Epidermal melanocyte (primary cell): Measurements from ENCODE around the gene TCF7L1.

Experiments used
- DNase-seq: peaks from one replicate; pipeline ENCODE4 v3.0.0; 2011; ENCODE audit warnings: low spot score; ENCODE audit not compliant: insufficient read length

Gene TCF7L1

GRCh38 chr2:85162746-85163301 lies 29.6 kb downstream of the TCF7L1 start:
- no peak for DNase-seq

- DNase-seq = no peak
Observed at GRCh38 chr2:85163675-85164074, 30.5 kb downstream of the TCF7L1 start.

GRCh38 chr2:85164145-85164569 lies 31.0 kb downstream of the TCF7L1 start:
- DNase-seq = no peak

- DNase-seq = no peak
Observed at GRCh38 chr2:85165088-85165690, 32.0 kb downstream of the TCF7L1 start.

GRCh38 chr2:85166021-85166420 lies 32.8 kb downstream of the TCF7L1 start:
- no peak for DNase-seq

GRCh38 chr2:85167479-85167878 lies 34.3 kb downstream of the TCF7L1 start:
- no peak for DNase-seq

- DNase-seq = no peak
Observed at GRCh38 chr2:85168942-85169341, 35.8 kb downstream of the TCF7L1 start.

GRCh38 chr2:85169581-85169980 lies 36.4 kb downstream of the TCF7L1 start:
- no peak for DNase-seq

- no peak for DNase-seq
Observed at GRCh38 chr2:85170938-85171475, 37.8 kb downstream of the TCF7L1 start.

GRCh38 chr2:85171916-85172315 lies 38.7 kb downstream of the TCF7L1 start:
- no peak for DNase-seq

GRCh38 chr2:85173909-85174308 lies 40.7 kb downstream of the TCF7L1 start:
- DNase-seq = no peak

GRCh38 chr2:85174943-85175342 lies 41.8 kb downstream of the TCF7L1 start:
- no peak for DNase-seq

GRCh38 chr2:85175369-85176299 lies 42.4 kb downstream of the TCF7L1 start:
- no peak for DNase-seq

- DNase-seq = no peak
Observed at GRCh38 chr2:85177031-85177824, 44.0 kb downstream of the TCF7L1 start.

GRCh38 chr2:85178154-85178553 lies 45.0 kb downstream of the TCF7L1 start:
- DNase-seq = no peak

- DNase-seq = no peak
Observed at GRCh38 chr2:85178980-85179411, 45.8 kb downstream of the TCF7L1 start.

GRCh38 chr2:85179541-85179940 lies 46.3 kb downstream of the TCF7L1 start:
- DNase-seq = no peak

- no peak for DNase-seq
Observed at GRCh38 chr2:85180322-85181133, 47.3 kb downstream of the TCF7L1 start.

- DNase-seq = no peak
Observed at GRCh38 chr2:85181134-85181631, 48.0 kb downstream of the TCF7L1 start.

- no peak for DNase-seq
Observed at GRCh38 chr2:85181844-85182456, 48.8 kb downstream of the TCF7L1 start.
